Coronary artery (tissue), 2 donors: Measurements from ENCODE around the gene MTMR3.

Experiments used
- DNase-seq: peaks from one replicate; pipeline ENCODE4 v3.0.0-alpha.2; 2017; ENCODE audit warnings: low spot score
- H3K27ac ChIP-seq, 2 donors: fragments of 200-600 bp; sonication (generic); one replicate each; pipeline ENCODE4 v1.5.1; 2016 to 2019
- H3K4me3 ChIP-seq: fragments of 200-600 bp; sonication (generic); 2 replicates; pipeline ENCODE4 v1.5.1; 2016; ENCODE audit warnings: mild to moderate bottlenecking, moderate library complexity
- CTCF ChIP-seq: fragments of 200-600 bp; sonication (generic); IDR thresholded peaks from one replicate; pipeline ENCODE4 v1.5.1; 2019; ENCODE audit warnings: antibody characterized with exemption

MTMR3 gene

GRCh38 chr22:29946220-29946619 is 63.2 kb downstream of the MTMR3 start:
- Histone ChIP-seq H3K27ac (no peak overlapping the region), H3K4me3 (no peak overlapping the region)
- no peak for TF ChIP-seq CTCF
- no peak for DNase-seq

GRCh38 chr22:29947410-29948384 is 64.7 kb downstream of the MTMR3 start:
- TF ChIP-seq CTCF: no peak
- Histone ChIP-seq H3K4me3 (no peak overlapping the region), H3K27ac (no peak overlapping the region)
- DNase-seq: no peak

GRCh38 chr22:29948385-29948769 is 65.4 kb downstream of the MTMR3 start:
- H3K4me3 ChIP-seq: no peak overlapping the region
- DNase-seq: no peak
- no peak for TF ChIP-seq CTCF
- no peak overlapping the region for H3K27ac ChIP-seq

GRCh38 chr22:29949872-29950271 is 66.9 kb downstream of the MTMR3 start:
- Histone ChIP-seq H3K4me3 (no peak overlapping the region), H3K27ac (no peak overlapping the region)
- DNase-seq: no peak
- TF ChIP-seq CTCF: no peak

GRCh38 chr22:29951791-29952413 is 68.9 kb downstream of the MTMR3 start:
- no peak for TF ChIP-seq CTCF
- Histone ChIP-seq H3K27ac (no peak overlapping the region), H3K4me3 (no peak overlapping the region)
- no peak for DNase-seq

GRCh38 chr22:29954203-29954855 is 71.4 kb downstream of the MTMR3 start:
- no peak for TF ChIP-seq CTCF
- DNase-seq: no peak
- no peak overlapping the region for H3K27ac ChIP-seq
- no peak overlapping the region for H3K4me3 ChIP-seq
